A549 (cell line): ENCODE results near the gene E4F1. TPM values are rescaled to one million over a fixed set of nuclear protein-coding genes. Genes with fewer than 3 reads are reported as not detected.

ENCODE experiments used
- ATAC-seq, 2 experiments: fragments of 200-7000 bp in 1 of 2; fragments of >200 bp in 1 of 2; cut with Nextera tagmentation in 1 of 2; cut with Tn5 transposase in 1 of 2; 3 replicates each; pipeline versions ENCODE4 v1.8.0 to v1.9.1; 2018 to 2020; ENCODE audit warnings: mild to moderate bottlenecking in 1 of 2, moderate library complexity in 1 of 2
- CTCF ChIA-PET: fragments of 300-600 bp; sonication (Branson Sonifier 250); formaldehyde crosslinking; extraction: SDS; loops from one replicate; lab custom pipeline; 2021; ENCODE audit warnings: antibody characterized with exemption, inconsistent platforms; lab: Yijun Ruan, JAX
- POLR2A ChIA-PET: fragments of 350-600 bp; formaldehyde crosslinking; extraction: SDS; loops from one replicate; lab custom pipeline; 2021; ENCODE audit warnings: antibody characterized with exemption, inconsistent platforms; lab: Yijun Ruan, JAX
- DNase-seq, 2 experiments: peaks; one replicate each; pipeline versions ENCODE4 v3.0.0 to v3.0.0-alpha.2; 2011 to 2016; ENCODE audit warnings: low read depth in 1 of 2, low spot score in 1 of 2
- FAIRE-seq: peaks from 2 replicates; lab custom pipeline; 2011; peaks lifted over from hg19 to GRCh38; lab: Jason Lieb, UNC
- H3K27ac ChIP-seq, 2 experiments: fragments of >200 bp; sonication (Bioruptor Twin); formaldehyde crosslinking; 3 replicates each; pipeline ENCODE4 v1.5.1; 2016 to 2017
- H3K4me1 ChIP-seq: fragments of >200 bp; sonication (Bioruptor Twin); formaldehyde crosslinking; 3 replicates; pipeline ENCODE4 v1.6.1; 2016
- H3K4me2 ChIP-seq: fragments of >200 bp; sonication (Bioruptor Twin); formaldehyde crosslinking; 3 replicates; pipeline ENCODE4 v1.6.1; 2016
- H3K4me3 ChIP-seq: fragments of >200 bp; sonication (Bioruptor Twin); formaldehyde crosslinking; 3 replicates; pipeline ENCODE4 v1.5.1; 2016
- H3K9me3 ChIP-seq: fragments of >200 bp; sonication (Bioruptor Twin); formaldehyde crosslinking; 3 replicates; pipeline ENCODE4 v1.6.1; 2016
- BCL3 ChIP-seq: fragments of >200 bp; sonication (Bioruptor Twin); formaldehyde crosslinking; IDR thresholded peaks from 3 replicates; pipeline ENCODE4 v1.6.1; 2016
- ESRRA ChIP-seq: fragments of 150-350 bp; IDR thresholded peaks from 2 replicates; pipeline ENCODE4 v1.6.1; 2014; ENCODE audit warnings: mild to moderate bottlenecking, low read length, borderline replicate concordance
- FOSB ChIP-seq: fragments of 250-450 bp; sonication (Bioruptor Pico); IDR thresholded peaks from 2 replicates; pipeline ENCODE4 v1.5.0; 2020; ENCODE audit warnings: mild to moderate bottlenecking, moderate library complexity
- GATA3 ChIP-seq: IDR thresholded peaks from 2 replicates; pipeline ENCODE4 v1.6.1; 2012; ENCODE audit warnings: borderline replicate concordance
- HMGXB4 ChIP-seq: fragments of 250-450 bp; sonication (Bioruptor Pico); IDR thresholded peaks from 2 replicates; pipeline ENCODE4 v1.5.0; 2021; ENCODE audit warnings: mild to moderate bottlenecking, moderate library complexity, borderline replicate concordance
- JUN ChIP-seq, 2 experiments: fragments of >200 bp; sonication (Bioruptor Twin); formaldehyde crosslinking; IDR thresholded peaks; 2 replicates in 1 of 2; 3 replicates in 1 of 2; pipeline ENCODE4 v1.6.1; 2016 to 2017
- KDM1A ChIP-seq: fragments of 200-600 bp; sonication (generic); IDR thresholded peaks from 2 replicates; pipeline ENCODE4 v1.6.1; 2016; ENCODE audit warnings: low read depth, mild to moderate bottlenecking
- MAZ ChIP-seq: fragments of 150-350 bp; IDR thresholded peaks from 2 replicates; pipeline ENCODE4 v1.6.1; 2014; ENCODE audit warnings: antibody characterized with exemption, low read depth, low read length, borderline replicate concordance
- NFE2L2 ChIP-seq: fragments of 150-350 bp; conservative IDR thresholded peaks from 2 replicates; pipeline ENCODE4 v1.6.1; 2014; ENCODE audit warnings: low read length
- NR3C1 ChIP-seq: fragments of >200 bp; sonication (Bioruptor Twin); formaldehyde crosslinking; IDR thresholded peaks from 3 replicates; pipeline ENCODE4 v1.6.1; 2017
- POLR2AphosphoS2 ChIP-seq: conservative IDR thresholded peaks from 2 replicates; pipeline ENCODE4 v1.6.1; 2012; ENCODE audit warnings: low read length, improper control_type of control experiment, inconsistent platforms
- RAD21 ChIP-seq, 2 experiments: fragments of >200 bp in 1 of 2; sonication (Bioruptor Twin) in 1 of 2; formaldehyde crosslinking in 1 of 2; IDR thresholded peaks in 1 of 2; conservative IDR thresholded peaks in 1 of 2; 2 replicates in 1 of 2; 3 replicates in 1 of 2; pipeline ENCODE4 v1.6.1; 2012 to 2018; ENCODE audit warnings: inconsistent platforms in 1 of 2
- RCOR1 ChIP-seq: fragments of 150-350 bp; IDR thresholded peaks from 2 replicates; pipeline ENCODE4 v1.6.1; 2014; ENCODE audit warnings: antibody characterized with exemption, low read length, low read depth
- USF2 ChIP-seq: fragments of 450-650 bp; IDR thresholded peaks from 2 replicates; pipeline ENCODE4 v1.6.1; 2014; ENCODE audit warnings: antibody characterized with exemption
- ZC3H11A ChIP-seq: fragments of 450-650 bp; IDR thresholded peaks from 2 replicates; pipeline ENCODE4 v1.6.1; 2014; ENCODE audit warnings: antibody characterized with exemption, mild to moderate bottlenecking
- WGBS: methylation state at CpG from one replicate; pipeline ENCODE4 v1.1.6; 2017; ENCODE audit errors: missing lambda C conversion rate; 5-methylcytosine and 5-hydroxymethylcytosine counted together
- polyA plus RNA-seq, 4 experiments: library from polyadenylated mRNA; depleted of rRNA in 3 of 4; stranded (reverse); fragments of >200 nt; fragmentation: RNase III in 1 of 4; extraction: RNeasy Plus Mini Kit Qiagen cat#74134 plus additional on column Dnase treatment in 1 of 4; gene quantifications; 2 replicates in 3 of 4; 3 replicates in 1 of 4; pipeline ENCODE4 v1.2.3, GENCODE V29; 2011 to 2017

Gene E4F1
- polyA plus RNA-seq, 2 of the 4 experiments (the other 2 are of a cell fraction), result 10.4 to 23.3 TPM

- Histone ChIP-seq H3K4me1 (no peaks in the 10 kb centered on the region), H3K4me2 (no peak overlapping the region), H3K27ac (no peak overlapping the region), H3K9me3 (no peaks in the 10 kb centered on the region), H3K4me3 (no peak overlapping the region)
- WGBS, result 83% methylated on average over 8 of the region's 19 CpGs
- ChIA-PET CTCF (interaction anchor here (0.6 to 1.9 kb wide), 6 partner anchors 9 to 42 kb away, joined by 3 to 7 read pairs (median 3); partner anchors contain the start of gene ECI1), POLR2A (interaction anchor here (1.3 kb wide), 1 partner anchor 8 kb away, joined by 4 read pairs; the partner anchor contains the start of gene ECI1)
- peak; percentile 41 to 70 for DNase-seq
- FAIRE-seq, result no peak
- peak; percentile 38 to 63 for ATAC-seq
- peak in 1 of 2 experiments; percentile 23; a peak in 1 of 5 replicates for TF ChIP-seq RAD21 (conservative IDR thresholded peaks at IDR 0.05 in 1 of 2, IDR thresholded peaks at IDR 0.05 in 1 of 2)
- TF ChIP-seq GATA3, result no peak
- no peak for TF ChIP-seq MAZ
- TF ChIP-seq NFE2L2, result no peak
Measured at GRCh38 chr16:2243031-2243528, 19.7 kb downstream of the E4F1 start.

- no peak overlapping the region for H3K4me2 ChIP-seq
- CTCF ChIA-PET, result interaction anchor here (1.0 kb wide), 1 partner anchor 258 kb away, joined by 3 read pairs; no protein-coding TSS in a partner anchor
- no peak for TF ChIP-seq NR3C1
- TF ChIP-seq ZC3H11A, result no peak
- TF ChIP-seq POLR2AphosphoS2, result peak; percentile 18; the same call in 1 of the 2 replicates
- TF ChIP-seq BCL3, result no peak
- TF ChIP-seq USF2, result no peak
- TF ChIP-seq, all 56 proteins: peak for 1
- Histone ChIP-seq H3K9me3 (no peaks in the 10 kb centered on the region), H3K27ac (no peak overlapping the region), H3K4me3 (no peak overlapping the region), H3K4me1 (no peaks in the 10 kb centered on the region)
- no peak for FAIRE-seq
- no peak for DNase-seq
- 94% methylated on average over 11 of the region's 11 CpGs for WGBS
- POLR2A ChIA-PET, result interaction anchor here (1.3 kb wide), 1 partner anchor 8 kb away, joined by 4 read pairs; the partner anchor contains the start of gene ECI1
- ATAC-seq, result peak in 1 of 2 experiments; percentile 11; a peak in 3 of 6 replicates
Measured at GRCh38 chr16:2243781-2244180, 20.4 kb downstream of the E4F1 start.

GRCh38 chr16:2244301-2244700 lies 20.9 kb downstream of the E4F1 start:
- Histone ChIP-seq H3K4me3 (no peak overlapping the region), H3K27ac (no peak overlapping the region), H3K4me2 (no peak overlapping the region), H3K4me1 (no peaks in the 10 kb centered on the region), H3K9me3 (no peaks in the 10 kb centered on the region)
- ATAC-seq (peak; percentile 36 to 56; a peak in 5 of 6 replicates), DNase-seq (no peak), FAIRE-seq (no peak)
- TF ChIP-seq JUN (IDR thresholded peaks at IDR 0.05) (no peak), FOSB (CRISPR knock-in tag) (no peak), ESRRA (no peak), KDM1A (no peak), HMGXB4 (no peak), RCOR1 (no peak)
- CTCF ChIA-PET, result interaction anchor here (1.0 kb wide), 1 partner anchor 257 kb away, joined by 3 read pairs; no protein-coding TSS in a partner anchor
- 87% methylated on average over 15 of the region's 17 CpGs for WGBS
- POLR2A ChIA-PET, result no interaction called here
